Measurements from ENCODE around the gene ANTXR1.
"Not testable (repeated sequence)": the region's sequence is repeated elsewhere in the genome, so short reads cannot be mapped to it uniquely, and the experiment has no call there.

ANTXR1 gene

GRCh38 chr2:69214898-69215297 is 201.9 kb downstream of the ANTXR1 start:
- no peak for DNase-seq

GRCh38 chr2:69216535-69217332 is 203.8 kb downstream of the ANTXR1 start:
- DNase-seq: no peak

GRCh38 chr2:69217333-69218080 is 204.5 kb downstream of the ANTXR1 start:
- no peak for DNase-seq

- DNase-seq: no peak
These were observed 208.5 kb downstream of the ANTXR1 start for GRCh38 chr2:69221512-69221911.

GRCh38 chr2:69221960-69222751 is 209.2 kb downstream of the ANTXR1 start:
- no peak for DNase-seq

GRCh38 chr2:69222953-69223658 is 210.1 kb downstream of the ANTXR1 start:
- no peak for DNase-seq

GRCh38 chr2:69223759-69224511 is 211.0 kb downstream of the ANTXR1 start:
- DNase-seq: no peak

GRCh38 chr2:69224512-69224837 is 211.5 kb downstream of the ANTXR1 start:
- no peak for DNase-seq

GRCh38 chr2:69225933-69226332 is 213.0 kb downstream of the ANTXR1 start:
- no peak for DNase-seq

- DNase-seq: no peak
These were observed 213.9 kb downstream of the ANTXR1 start for GRCh38 chr2:69226903-69227302.

GRCh38 chr2:69227716-69228115 is 214.7 kb downstream of the ANTXR1 start:
- no peak for DNase-seq

GRCh38 chr2:69230946-69231345 is 218.0 kb downstream of the ANTXR1 start:
- not testable (repeated sequence) for DNase-seq

- no peak for DNase-seq
These were observed 218.8 kb downstream of the ANTXR1 start for GRCh38 chr2:69231612-69232277.

GRCh38 chr2:69235835-69236234 is 222.9 kb downstream of the ANTXR1 start:
- DNase-seq: not testable (repeated sequence)

- no peak for DNase-seq
These were observed 224.2 kb downstream of the ANTXR1 start for GRCh38 chr2:69237070-69237670.

- no peak for DNase-seq
These were observed 225.6 kb downstream of the ANTXR1 start for GRCh38 chr2:69238449-69239031.

- no peak for DNase-seq
These were observed 228.1 kb downstream of the ANTXR1 start for GRCh38 chr2:69241093-69241492.

GRCh38 chr2:69241664-69242514 is 228.9 kb downstream of the ANTXR1 start:
- no peak for DNase-seq

GRCh38 chr2:69242651-69243051 is 229.7 kb downstream of the ANTXR1 start:
- no peak for DNase-seq

GRCh38 chr2:69243652-69244051 is 230.7 kb downstream of the ANTXR1 start:
- DNase-seq: no peak
